ENCODE data around the gene SEPTIN1.
"Not testable (repeated sequence)": the region's sequence is repeated elsewhere in the genome, so short reads cannot be mapped to it uniquely, and the experiment has no call there.

The SEPTIN1 gene

DNA sequence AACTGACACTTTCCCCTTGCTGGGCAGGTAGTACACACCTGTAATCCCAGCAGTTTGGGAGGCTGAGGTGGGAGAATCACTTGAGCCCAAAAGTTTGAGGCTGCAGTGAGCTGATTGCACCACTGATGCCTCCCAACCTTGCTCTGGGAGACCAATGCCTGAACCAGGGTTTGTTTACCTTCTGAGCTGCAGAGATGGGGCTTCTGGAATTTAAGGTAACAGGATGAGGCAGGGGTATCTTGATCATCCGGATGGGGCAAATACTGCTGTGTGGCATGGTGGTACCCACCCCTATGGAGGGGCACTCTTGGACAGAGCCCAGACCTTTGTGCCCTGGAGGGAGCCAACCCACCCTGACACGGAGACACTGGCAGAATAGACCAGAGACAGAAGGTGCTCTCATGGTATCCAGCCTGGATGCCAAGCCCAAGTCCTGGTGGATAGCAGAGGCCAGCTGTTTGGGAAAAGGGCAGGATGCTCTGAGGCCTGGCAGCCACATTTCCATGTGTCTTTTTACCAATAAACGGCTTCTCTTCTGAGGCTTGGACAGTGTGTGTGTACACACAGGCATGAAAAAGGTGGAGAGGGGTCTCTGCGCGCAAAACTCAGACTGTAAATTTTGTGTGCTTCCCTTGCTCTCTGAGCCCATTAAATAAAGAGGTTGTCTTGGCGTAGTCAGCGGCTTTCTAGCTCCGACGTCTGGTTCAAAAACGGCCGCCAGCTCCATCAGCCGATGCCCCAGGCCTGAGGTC lies 17.2 kb upstream of the SEPTIN1 start:
- DNase-seq: peak; percentile 68

DNA sequence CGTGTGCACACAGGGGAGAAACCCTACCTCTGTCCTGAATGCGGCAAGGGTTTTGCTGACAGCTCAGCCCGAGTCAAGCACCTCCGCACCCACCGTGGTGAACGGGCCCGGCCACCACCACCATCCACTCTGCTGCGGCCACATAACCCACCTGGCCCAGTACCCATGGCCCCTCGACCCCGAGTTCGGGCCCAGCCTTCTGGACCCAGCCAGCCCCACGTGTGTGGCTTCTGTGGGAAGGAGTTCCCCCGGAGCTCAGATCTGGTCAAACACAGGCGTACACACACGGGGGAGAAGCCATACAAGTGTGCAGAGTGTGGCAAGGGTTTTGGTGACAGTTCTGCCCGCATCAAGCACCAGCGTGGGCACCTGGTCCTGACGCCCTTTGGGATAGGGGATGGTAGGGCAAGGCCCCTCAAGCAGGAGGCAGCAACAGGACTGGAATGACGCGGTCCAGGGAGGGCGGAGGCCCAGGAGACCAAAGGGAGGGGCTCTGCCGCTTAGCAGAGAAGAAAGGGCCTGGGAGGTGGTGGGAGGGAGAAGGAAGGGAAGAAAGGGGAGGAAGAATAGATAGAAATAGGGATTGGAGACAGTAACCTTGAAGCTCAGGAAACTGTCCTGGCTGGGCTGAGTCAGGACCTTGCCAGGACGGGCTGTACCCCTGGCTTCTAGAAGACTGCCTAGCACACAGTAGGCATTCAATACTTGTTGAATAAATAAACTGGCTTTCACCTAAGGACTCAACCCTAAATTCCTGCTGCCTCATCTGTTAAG lies 16.5 kb upstream of the SEPTIN1 start:
- no peak for DNase-seq

DNA sequence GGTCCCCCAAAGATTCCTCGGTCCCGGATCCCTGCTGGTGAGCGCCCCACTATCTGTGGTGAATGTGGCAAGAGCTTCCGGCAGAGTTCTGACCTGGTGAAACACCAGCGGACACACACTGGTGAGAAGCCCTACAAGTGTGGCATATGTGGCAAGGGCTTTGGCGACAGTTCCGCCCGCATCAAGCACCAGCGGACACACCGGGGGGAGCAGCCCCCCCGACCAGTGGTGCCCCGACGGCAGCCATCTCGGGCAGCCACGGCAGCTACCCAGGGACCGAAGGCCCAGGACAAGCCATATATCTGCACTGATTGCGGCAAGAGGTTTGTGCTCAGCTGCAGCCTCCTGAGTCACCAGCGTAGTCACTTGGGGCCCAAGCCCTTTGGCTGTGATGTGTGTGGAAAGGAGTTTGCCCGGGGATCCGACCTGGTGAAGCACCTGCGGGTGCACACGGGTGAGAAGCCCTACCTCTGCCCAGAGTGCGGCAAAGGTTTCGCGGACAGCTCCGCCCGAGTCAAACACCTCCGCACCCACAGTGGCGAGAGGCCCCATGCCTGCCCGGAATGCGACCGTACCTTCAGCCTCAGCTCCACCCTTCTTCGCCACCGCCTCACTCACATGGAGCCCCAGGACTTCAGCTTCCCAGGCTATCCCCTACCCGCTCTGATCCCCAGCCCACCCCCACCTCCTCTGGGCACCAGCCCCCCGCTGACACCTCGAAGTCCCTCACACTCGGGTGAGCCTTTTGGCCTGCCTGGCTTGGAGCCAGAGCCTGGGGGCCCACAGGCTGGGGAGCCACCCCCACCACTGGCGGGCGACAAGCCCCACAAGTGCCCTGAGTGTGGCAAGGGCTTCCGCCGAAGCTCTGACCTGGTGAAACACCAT lies 15.7 kb upstream of the SEPTIN1 start:
- DNase-seq: no peak

DNA sequence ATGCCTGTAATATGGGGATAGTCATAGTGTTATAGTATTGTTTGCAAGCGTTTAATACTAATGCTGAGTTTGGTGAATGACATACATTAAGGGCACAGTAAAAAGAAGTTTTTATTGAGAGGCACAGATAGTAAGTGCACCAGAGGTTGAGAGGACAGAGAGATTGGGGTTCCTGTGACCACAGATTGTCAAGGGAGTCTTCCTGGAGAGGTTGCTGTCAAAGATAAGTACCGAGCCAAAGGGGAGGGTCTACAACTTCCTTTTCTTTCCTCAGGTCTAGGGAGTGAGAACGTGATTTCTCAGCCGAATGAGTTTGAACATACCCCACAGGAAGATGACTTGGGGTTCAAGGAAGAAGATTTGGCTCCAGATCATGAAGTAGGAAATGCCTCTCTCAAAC lies 14.7 kb upstream of the SEPTIN1 start:
- no peak for DNase-seq

DNA sequence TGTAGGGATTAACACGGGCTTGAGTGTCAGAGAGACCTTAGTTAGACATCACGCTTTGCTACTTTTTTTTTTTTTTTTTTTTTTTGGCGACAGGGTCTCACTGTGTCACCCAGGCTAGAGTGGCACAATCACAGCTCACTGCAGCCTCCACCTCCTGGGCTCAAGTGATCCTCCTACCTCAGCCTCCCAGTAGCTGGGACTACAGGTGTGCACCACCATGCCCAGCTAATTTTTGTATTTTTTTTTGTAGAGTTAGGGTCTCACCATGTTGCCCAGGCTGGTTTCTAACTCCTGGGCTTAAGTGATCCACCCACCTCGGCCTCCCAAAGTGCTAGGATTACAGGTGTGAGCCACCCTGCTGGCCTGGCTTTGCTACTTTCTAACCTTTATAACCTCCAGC lies 14.3 kb upstream of the SEPTIN1 start:
- not testable (repeated sequence) for DNase-seq

DNA sequence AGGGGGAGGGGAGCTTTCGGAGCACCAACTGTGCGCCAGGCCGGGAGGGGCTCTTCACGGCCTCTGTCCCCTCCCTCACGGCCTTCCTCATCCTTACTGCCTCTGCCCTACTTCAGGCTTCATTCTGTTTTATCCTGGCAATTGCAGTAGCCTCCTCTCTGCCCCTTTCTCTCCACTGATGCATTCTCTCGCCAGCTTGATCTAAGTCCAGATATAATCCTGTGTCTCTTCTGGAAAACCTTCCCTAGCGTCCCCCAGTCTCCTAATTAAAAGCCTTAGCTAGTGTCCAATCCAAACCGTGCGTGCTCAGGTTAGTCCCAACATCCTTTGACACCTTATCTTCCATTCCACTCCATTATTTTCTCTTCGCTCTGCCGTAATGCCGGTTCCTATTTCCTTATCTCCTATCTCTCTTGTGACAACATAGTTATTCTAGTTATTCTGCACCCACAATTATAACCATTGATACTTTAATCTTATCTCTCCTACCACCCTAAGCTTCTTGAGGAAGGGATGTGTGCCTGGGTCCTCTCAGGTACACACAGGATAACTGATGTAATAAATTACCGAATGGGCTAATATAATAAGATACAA lies 13.7 kb upstream of the SEPTIN1 start:
- peak; percentile 65 for DNase-seq

DNA sequence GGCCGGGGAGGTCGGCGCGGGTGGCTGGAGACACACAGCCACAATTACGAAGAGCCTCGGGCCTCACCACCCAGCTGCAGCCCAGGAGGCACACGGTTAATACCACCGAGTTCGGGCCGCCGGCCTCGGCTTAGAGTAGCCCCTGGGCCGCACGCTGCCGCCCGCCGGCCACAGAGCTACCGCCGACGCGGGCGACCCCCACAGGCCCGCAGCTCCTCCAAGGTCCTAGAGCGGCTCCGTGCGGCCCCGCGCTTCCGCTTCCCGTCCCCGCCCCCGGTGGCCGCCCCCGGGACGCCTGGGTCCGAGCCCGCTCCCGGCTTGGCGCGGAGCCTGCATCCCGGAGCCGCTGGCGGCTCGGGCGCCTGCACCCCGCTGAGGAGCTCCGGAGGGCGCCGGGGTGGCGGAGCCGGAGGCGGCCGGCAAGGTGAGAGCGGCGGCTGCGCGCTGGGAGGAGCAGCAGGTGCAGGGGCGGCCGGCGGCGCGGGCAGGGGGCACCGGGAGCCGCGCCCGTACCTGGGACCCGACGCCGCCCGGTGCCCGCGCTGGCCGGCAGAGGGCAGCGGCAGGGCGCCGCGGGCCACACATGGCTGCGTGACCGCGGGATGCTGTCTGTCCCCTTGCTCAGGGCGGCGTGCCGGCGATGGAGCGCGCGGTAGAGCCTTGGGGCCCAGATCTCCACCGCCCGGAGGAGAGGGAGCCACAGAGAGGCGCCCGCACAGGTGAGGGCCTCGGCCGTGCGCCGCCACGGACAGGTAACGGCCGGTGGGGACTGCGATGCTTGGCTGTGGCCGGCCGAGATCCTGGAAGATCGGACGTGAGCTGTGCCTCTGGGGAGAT lies 13.0 kb upstream of the SEPTIN1 start, which contains the start of gene ZNF48:
Gene ZNF48 (plus strand): TSS at position 266 of the 837 bp plus-strand sequence. CDS start 375 bp downstream, at position 641.
- DNase-seq: peak; percentile 98

DNA sequence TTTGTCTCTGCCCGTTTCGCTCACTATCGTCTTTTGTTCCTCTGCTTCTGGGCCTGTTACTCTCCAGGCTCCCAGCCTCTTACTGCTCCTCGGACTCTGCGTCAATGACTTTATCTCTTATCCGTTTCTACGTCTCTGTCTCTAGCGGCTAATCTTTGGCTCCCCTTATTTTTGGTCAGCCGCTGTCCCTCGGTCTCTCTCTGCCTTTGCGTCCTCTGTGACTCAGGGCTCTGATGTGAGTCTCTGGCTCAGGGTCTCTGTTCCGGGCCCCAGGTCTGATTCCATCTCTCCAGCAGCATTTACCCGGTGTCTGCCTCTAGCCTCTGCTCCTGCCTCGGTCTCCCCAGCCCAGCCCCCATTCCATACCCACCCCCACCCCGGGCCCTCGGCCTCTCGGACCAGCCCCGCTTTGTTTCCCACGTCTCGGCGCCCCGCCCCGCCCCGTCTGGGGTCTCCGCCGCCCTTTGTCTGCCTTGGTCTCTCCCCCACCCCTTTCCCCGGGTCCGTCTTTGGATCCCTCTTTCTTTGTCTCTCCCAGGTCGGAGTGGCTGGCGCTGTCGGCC lies 12.3 kb upstream of the SEPTIN1 start:
- DNase-seq: peak; percentile 60

DNA sequence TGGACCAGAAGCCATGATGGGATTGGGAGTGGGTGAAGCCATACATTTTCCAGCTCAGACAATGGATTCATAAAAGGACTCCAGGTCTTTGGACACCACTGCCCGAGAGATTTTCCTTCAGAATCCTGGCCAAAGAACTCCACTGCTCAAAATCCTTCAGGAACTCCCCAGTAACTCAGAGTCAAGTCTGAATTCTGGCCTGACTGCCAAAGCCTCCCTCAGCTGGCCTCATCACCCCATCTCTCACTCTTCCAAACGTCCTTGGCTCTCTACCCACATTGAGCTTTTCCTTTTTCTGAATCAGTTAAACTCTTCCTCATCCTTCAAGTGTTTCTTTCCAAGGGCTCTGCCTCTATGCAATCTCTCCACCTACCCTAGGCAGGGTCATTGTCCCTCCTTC lies 1.2 kb upstream of the SEPTIN1 start:
- DNase-seq: no peak

DNA sequence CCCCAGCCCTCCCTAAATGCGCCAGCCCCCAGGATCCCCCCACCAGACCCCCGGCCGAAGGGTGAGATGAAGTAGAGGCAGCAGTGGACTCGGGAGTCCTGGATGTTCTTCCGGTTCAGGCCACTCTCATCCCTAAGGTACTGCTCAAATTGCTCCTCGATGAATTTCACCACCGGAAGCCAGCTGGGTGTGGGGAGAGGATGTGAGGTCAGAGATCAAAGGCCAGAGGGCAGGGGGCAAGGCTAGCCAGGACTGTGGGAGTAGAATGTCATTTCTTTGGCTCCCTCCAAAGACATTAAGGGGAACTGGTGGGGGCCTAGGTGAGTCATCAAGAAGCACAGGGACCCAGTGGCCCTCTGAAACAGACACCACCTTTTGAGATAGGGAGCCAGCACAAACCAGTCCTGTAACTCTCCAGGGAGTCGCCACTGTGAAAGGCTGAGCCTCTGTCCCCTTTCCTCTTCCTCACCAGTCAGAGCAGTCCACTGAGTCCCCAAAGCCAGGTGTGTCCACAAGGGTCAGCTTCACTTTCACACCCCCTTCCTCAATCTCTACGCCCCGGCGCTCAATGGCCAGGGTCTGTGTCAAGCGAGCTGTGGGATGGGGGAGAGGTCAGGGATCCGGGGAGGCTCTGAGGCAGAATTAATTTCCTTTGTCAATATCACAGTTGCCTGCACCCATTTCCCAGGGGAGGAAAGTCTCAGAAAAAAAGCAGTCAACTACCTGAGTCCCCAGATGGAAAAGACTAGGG lies 895 bp downstream of the SEPTIN1 start:
- DNase-seq: peak; percentile 37

DNA sequence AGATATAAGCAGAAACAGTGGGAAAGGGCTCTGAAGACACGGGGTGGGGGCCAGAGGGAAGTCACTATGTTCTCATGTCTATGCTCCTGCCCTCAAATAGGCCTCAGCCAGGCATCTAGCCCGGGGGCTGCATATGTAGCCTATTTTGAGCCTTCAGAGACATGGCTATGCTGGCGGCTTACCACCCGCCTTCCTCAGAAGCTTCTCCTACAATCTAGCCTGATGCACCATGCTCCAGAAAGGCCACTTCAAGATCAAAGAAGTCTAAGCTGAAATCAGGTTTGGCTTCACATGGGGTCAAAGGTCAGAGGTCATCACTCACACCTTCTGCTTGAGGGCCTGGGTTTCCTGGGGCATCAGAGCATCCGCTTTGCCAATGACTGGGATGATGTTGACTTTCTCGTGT lies 1.6 kb downstream of the SEPTIN1 start:
- DNase-seq: no peak

DNA sequence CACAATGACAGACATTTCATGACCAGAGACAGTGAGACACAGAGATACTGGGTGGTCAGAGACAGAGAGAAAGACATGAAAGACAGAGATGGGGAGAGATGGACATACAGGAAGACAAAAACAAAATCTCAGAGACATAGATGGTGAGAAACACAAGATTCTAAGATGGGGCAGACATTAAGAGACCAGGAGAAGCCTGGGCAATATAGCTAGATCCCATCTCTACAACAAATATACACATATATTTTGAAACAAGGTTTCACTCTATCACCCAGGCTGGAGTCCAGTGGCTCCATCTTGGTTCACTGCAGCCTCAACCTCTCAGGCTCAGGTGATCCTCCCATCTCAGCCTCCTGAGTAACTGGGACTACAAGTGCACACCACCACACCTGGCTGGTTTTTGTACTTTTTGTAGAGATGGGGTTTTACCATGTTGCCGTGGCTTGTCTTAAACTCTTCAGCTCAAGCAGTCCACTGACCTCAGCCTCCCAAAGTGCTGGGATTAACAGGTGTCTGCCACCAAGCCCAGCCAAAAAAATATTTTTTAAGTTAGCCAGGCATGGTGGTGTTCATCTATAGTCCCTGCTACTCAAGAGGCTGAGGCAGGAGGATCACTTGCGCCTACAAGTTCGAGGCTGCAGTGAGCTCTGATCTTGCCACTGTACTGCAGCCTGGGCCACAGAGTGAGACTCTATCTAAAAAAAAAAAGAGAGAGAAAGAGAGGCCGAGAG lies 2.1 kb downstream of the SEPTIN1 start:
- DNase-seq: no peak

DNA sequence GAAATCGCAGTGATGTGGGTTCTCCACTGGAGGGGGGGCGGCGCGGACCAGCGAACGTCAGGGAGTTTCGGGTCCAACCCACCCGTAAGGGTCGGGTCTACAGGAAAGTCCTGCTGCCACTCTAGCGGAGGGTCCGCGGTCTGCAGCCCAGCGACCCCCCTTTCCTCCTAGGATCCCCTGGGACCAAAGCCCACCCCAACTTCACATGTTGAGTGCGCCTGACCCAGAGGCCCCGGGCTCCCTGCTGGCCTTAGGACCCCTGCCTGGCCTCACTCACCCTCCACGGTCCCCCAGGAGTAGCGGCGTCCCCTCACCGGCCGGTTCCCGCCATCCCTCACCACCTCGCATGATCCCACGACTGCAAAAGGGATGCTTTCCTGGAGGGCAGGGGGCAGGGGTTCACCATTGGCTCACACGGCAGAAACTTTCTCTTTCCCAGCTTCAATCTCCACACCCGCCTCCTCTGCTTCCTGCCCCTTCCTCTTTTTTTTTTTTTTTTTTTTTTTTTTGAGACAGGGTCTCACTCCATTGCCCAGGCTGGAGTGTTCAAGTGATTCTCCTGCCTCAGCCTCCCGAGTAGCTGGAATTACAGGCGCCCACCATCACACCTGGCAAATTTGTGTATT lies 3.1 kb downstream of the SEPTIN1 start:
- no peak for DNase-seq

DNA sequence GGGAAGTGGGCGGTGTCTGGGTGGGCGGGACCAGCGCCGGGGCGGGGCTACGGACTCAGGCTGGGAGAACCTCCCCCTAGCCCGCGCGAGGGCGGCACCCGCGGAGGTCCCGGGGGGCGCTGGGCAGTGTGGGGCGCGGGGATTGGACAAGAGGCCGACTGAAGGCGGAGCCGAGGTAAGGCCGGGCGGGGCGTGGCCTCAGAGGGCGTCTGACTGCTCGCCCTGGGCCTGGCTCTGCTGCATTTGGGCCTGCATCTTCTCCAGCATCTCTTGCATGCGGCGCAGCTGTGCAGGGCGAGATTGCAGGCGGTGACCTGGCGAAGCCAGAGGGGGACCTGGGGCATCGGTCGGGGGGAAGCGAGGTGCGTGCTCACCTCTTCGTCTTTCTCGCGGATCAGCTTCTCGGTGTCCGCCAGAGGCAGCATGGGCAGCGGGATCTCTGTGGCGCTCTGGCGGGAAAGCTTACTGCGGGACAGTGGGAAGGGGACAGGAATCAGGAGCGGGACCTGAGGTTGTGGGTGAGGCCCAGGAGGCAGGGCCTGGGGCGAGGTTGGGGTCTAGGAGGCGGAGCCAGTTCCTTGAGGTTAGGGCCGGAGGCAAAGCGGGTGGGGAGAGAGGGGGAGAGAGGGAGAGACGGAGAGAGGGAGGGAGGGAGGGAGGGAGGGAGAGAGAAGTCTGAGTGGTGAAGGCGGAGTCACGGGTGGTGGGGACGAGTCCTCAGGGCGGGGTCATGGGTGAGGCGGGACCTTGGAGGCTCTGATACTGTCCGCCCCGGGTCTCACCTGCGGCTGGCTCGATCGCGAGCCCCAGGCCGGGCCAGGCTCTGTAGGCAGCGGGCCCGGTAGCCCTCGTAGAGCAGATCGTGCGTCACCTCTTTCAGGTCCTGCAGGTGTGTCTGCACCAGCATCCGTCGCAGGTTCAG lies 3.9 kb downstream of the SEPTIN1 start:
- DNase-seq: peak; percentile 99

DNA sequence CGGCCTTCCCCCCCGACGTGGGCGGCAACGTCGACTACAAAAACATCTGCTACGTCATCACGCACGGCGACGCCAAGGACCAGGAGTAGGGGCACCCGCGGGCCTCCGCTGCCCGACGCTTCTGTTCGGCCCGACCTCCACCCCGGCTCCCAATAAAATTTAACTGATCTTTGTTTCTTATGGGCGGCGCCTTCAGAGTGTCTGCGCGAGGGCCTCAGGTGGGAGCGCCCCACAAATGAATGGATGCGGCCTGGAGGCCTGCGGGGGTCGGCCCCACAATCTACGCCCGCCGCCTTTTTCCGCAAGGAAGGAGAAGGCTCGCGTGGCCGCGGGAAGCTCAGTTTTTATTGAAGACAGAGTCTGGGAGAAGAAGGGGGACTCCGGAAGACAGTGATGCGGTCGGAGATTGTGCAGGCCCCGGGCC lies 4.5 kb downstream of the SEPTIN1 start:
- DNase-seq: peak; percentile 95

DNA sequence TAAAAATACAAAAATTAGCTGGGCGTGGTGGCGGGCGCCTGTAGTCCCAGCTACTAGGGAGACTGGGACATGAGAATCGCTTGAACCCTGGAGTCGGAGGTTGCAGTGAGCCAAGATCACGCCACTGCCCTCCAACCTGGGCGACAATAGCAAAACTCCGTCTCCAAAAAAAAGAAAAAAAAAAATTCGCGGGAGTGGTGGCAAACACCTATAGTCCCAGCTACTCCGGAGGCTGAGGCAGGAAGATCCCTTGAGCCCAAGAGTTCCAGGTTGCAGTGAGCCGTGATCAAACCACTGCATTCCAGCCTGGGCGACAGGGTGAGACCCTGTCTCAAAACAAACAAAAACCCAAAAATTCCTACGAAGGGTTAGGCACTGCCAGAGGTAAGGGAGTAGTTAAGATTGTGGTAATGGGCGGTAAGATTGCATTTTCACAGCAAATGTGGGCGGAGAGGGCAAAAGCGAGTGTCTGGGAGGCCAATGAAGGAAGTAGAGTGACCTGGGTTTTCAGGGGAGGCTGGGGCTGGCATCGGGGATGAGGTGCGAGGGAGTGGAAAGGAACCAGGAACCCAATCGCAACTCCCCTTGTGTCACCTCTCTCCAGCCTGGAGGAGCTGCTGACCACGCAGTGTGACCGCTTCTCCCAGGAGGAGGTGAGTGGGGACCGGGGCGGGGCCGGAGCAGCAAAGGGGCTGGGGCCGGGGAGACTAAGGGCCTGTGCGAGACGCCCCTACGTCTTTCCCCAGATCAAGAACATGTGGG lies 5.1 kb downstream of the SEPTIN1 start:
- no peak for DNase-seq

DNA sequence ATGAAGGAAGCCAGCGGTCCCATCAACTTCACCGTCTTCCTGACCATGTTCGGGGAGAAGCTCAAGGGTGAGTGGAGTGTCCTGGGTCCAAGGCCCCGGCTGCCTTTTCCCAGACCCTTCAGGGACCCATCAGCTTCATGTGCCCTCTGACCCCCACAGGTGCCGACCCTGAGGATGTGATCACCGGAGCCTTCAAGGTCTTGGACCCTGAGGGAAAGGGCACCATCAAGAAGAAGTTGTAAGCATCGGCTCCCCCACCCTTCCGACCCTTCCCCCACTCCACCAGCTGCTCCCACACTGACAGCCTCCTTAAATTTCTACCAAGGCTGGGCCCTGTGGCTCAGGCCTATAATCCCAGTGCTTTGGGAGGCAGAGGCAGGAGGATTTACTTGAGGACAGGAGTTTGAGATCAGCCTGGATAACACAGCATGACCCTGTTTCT lies 5.9 kb downstream of the SEPTIN1 start:
- no peak for DNase-seq

DNA sequence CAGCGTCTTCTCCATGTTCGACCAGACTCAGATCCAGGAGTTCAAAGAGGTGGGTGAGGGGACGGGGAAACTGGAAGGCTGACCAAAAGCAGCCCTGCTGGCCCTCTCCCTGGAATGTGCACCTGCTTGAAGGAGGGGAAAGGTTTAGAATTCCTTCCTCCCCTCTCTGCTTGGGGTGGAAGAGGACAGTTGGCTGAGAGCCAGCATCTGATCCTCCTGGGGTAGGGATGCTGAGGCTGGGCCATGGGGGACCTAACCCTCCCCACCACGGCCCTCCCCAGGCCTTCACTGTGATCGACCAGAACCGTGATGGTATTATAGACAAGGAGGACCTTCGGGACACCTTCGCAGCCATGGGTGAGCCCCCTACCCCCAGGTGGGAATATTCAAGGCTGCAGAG lies 6.5 kb downstream of the SEPTIN1 start:
- no peak for DNase-seq

Data from NCI-H69 (cell line).